Hepatocyte (in vitro differentiated cells): ENCODE results near the gene LSM12.

ENCODE experiments used
- EZH2 ChIP-seq: fragments of 200-600 bp; sonication (generic); IDR thresholded peaks from 2 replicates; pipeline ENCODE4 v1.6.1; 2016; ENCODE audit warnings: antibody characterized with exemption, mild to moderate bottlenecking, borderline replicate concordance
- EZH2phosphoT487 ChIP-seq: fragments of 200-600 bp; sonication (generic); IDR thresholded peaks from one replicate; pipeline ENCODE4 v1.6.1; 2018; ENCODE audit warnings: antibody characterized with exemption, mild to moderate bottlenecking, low read depth, moderate library complexity; ENCODE audit not compliant: unreplicated experiment, severe bottlenecking
- TF ChIP-seq, protein P1 (sequence below): fragments of 200-600 bp; sonication (generic); IDR thresholded peaks from 2 replicates; pipeline ENCODE4 v1.5.1; 2016; ENCODE audit warnings: antibody characterized with exemption, mild to moderate bottlenecking; ENCODE audit not compliant: poor library complexity

DNA sequence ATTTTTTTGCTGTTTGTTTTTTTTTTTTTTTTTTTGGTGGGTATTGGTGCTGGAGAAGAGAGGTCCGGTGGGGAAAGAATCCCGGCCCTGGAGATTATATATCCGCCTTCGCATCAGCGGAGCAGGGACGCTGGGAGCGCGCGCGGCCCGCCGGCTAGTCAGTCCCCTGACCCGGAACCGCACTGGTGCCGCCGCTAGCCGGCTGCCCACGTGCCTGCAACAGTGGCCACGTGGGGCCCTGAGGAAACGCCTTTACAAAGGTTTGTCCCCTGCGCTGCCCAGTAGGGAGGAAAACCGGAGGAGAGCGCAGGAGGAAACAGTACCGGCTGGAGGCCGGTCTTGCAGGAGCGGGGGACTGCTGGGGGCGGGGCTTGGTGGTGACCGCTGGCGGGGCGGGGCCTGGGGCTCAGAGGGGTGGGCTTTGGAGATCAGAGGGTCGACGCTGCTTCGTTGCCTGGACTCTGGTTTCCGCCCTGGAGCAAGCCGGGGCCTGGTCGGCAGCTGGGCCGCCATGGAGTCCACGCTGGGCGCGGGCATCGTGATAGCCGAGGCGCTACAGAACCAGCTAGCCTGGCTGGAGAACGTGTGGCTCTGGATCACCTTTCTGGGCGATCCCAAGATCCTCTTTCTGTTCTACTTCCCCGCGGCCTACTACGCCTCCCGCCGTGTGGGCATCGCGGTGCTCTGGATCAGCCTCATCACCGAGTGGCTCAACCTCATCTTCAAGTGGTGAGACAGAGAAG, 4.2 kb upstream of the LSM12 start, which contains the start of gene G6PC3:
- TF ChIP-seq, protein P1, sequence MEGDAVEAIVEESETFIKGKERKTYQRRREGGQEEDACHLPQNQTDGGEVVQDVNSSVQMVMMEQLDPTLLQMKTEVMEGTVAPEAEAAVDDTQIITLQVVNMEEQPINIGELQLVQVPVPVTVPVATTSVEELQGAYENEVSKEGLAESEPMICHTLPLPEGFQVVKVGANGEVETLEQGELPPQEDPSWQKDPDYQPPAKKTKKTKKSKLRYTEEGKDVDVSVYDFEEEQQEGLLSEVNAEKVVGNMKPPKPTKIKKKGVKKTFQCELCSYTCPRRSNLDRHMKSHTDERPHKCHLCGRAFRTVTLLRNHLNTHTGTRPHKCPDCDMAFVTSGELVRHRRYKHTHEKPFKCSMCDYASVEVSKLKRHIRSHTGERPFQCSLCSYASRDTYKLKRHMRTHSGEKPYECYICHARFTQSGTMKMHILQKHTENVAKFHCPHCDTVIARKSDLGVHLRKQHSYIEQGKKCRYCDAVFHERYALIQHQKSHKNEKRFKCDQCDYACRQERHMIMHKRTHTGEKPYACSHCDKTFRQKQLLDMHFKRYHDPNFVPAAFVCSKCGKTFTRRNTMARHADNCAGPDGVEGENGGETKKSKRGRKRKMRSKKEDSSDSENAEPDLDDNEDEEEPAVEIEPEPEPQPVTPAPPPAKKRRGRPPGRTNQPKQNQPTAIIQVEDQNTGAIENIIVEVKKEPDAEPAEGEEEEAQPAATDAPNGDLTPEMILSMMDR = no peak
- TF ChIP-seq EZH2 (no peak), EZH2phosphoT487 (no peak)
